Mammary epithelial cell (primary cell): Measurements from ENCODE around the gene WWC1.

Experiments
- CTCF ChIP-seq, 2 donors: IDR thresholded peaks in 1 of 2; conservative IDR thresholded peaks in 1 of 2; 2 replicates each; pipeline ENCODE4 v1.5.1; 2011 to 2012; ENCODE audit warnings: inconsistent platforms in 2 of 2, low read length in 2 of 2, mild to moderate bottlenecking in 2 of 2, control low read depth in 1 of 2, low read depth in 1 of 2; ENCODE audit not compliant: insufficient read depth in 1 of 2; ENCODE audit errors: extremely low read depth in 1 of 2
- EZH2 ChIP-seq: IDR thresholded peaks from 2 replicates; pipeline ENCODE4 v1.6.1; 2012; ENCODE audit warnings: low read length, inconsistent platforms, borderline replicate concordance

GRCh38 chr5:168316139-168316578, 24.7 kb downstream of the WWC1 start:
- TF ChIP-seq CTCF (conservative IDR thresholded peaks at IDR 0.05 in 1 of 2, IDR thresholded peaks at IDR 0.05 in 1 of 2; ENCODE audit: extremely low read depth in 1 of 2, insufficient read depth in 1 of 2, low read depth in 1 of 2, low read length in 2 of 2) (no peak), EZH2 (no peak)
